GM18909 (cell line): ENCODE measurements around the gene BAHCC1.

Experiments used
- ATAC-seq: cut with Tn5 transposase; IDR thresholded peaks from one replicate; pipeline ENCODE4 v1.9.1; 2021; ENCODE audit warnings: mild to moderate bottlenecking; ENCODE audit not compliant: unreplicated experiment, poor library complexity

The BAHCC1 gene

GRCh38 chr17:81385320-81386111 lies 9.7 kb upstream of the BAHCC1 start:
- no peak for ATAC-seq

GRCh38 chr17:81386141-81386645 lies 9.1 kb upstream of the BAHCC1 start:
- no peak for ATAC-seq

- no peak for ATAC-seq
These were observed 8.6 kb upstream of the BAHCC1 start for GRCh38 chr17:81386646-81387099.

GRCh38 chr17:81387100-81388090 lies 7.9 kb upstream of the BAHCC1 start:
- ATAC-seq, result no peak

- ATAC-seq, result no peak
These were observed 7.1 kb upstream of the BAHCC1 start for GRCh38 chr17:81388091-81388611.

GRCh38 chr17:81388612-81389367 lies 6.5 kb upstream of the BAHCC1 start:
- no peak for ATAC-seq

GRCh38 chr17:81389585-81389984 lies 5.7 kb upstream of the BAHCC1 start:
- no peak for ATAC-seq

- ATAC-seq, result no peak
These were observed 5.0 kb upstream of the BAHCC1 start for GRCh38 chr17:81390029-81390872.

- no peak for ATAC-seq
These were observed 4.4 kb upstream of the BAHCC1 start for GRCh38 chr17:81390873-81391255.

GRCh38 chr17:81391293-81391935 lies 3.8 kb upstream of the BAHCC1 start:
- ATAC-seq, result no peak

GRCh38 chr17:81391936-81392908 lies 3.0 kb upstream of the BAHCC1 start:
- ATAC-seq, result no peak

GRCh38 chr17:81392909-81393654 lies 2.2 kb upstream of the BAHCC1 start:
- ATAC-seq, result no peak

- ATAC-seq, result no peak
These were observed 1.4 kb upstream of the BAHCC1 start for GRCh38 chr17:81393684-81394376.

- no peak for ATAC-seq
These were observed 808 bp upstream of the BAHCC1 start for GRCh38 chr17:81394377-81394920.

GRCh38 chr17:81395600-81396277 lies 482 bp downstream of the BAHCC1 start:
- ATAC-seq, result no peak
